ENCODE measurements around the gene ZNF175. TPM values are rescaled to one million over a fixed set of nuclear protein-coding genes. Genes with fewer than 3 reads are reported as not detected.

The ZNF175 gene
- total RNA-seq, 2 donors from 2014 or later, result 6.6 to 15.6 TPM

GRCh38 chr19:51576850-51577249 lies 5.8 kb downstream of the ZNF175 start:
- TF ChIP-seq CTCF (IDR thresholded peaks at IDR 0.05), result no peak
- Histone ChIP-seq H3K9me3 (no peaks in the 10 kb centered on the region), H3K4me1 (ENCODE audit: control insufficient read depth in 1 of 2, low read depth in 2 of 2) (peaks cover 7 to 21% of the 10 kb centered on the region in 2 donors), H3K27me3 (replicated peaks; ENCODE audit: insufficient read depth) (no peaks in the 10 kb centered on the region), H3K36me3 (peaks cover 30% of the 10 kb centered on the region), H3K4me3 (no peak overlapping the region), H3K27ac (no peak overlapping the region)
- DNase-seq (ENCODE audit: low spot score) (no peak), ATAC-seq (ENCODE audit: insufficient number of reproducible peaks, low FRiP score, low read depth) (no peak)

- H3K27me3 ChIP-seq (replicated peaks; ENCODE audit: insufficient read depth), result no peaks in the 10 kb centered on the region
- no peak for TF ChIP-seq CTCF (IDR thresholded peaks at IDR 0.05)
- no peaks in the 10 kb centered on the region for H3K4me1 ChIP-seq (ENCODE audit: control insufficient read depth in 1 of 2, low read depth in 2 of 2)
- H3K36me3 ChIP-seq, result peaks cover 51% of the 10 kb centered on the region
- DNase-seq (ENCODE audit: low spot score) (no peak), ATAC-seq (ENCODE audit: insufficient number of reproducible peaks, low FRiP score, low read depth) (no peak)
- no peak overlapping the region for H3K4me3 ChIP-seq
- H3K27ac ChIP-seq, result no peak overlapping the region
- H3K9me3 ChIP-seq, result peaks cover 19% of the 10 kb centered on the region
These were observed 15.1 kb downstream of the ZNF175 start for GRCh38 chr19:51586103-51586728.

GRCh38 chr19:51586799-51587198 lies 15.7 kb downstream of the ZNF175 start:
- no peak for ATAC-seq (ENCODE audit: insufficient number of reproducible peaks, low FRiP score, low read depth)
- Histone ChIP-seq H3K4me1 (ENCODE audit: control insufficient read depth in 1 of 2, low read depth in 2 of 2) (no peaks in the 10 kb centered on the region), H3K4me3 (no peak overlapping the region), H3K27ac (no peak overlapping the region), H3K36me3 (peaks cover 45% of the 10 kb centered on the region), H3K27me3 (replicated peaks; ENCODE audit: insufficient read depth) (no peaks in the 10 kb centered on the region), H3K9me3 (peaks cover 19% of the 10 kb centered on the region)
- TF ChIP-seq CTCF (IDR thresholded peaks at IDR 0.05), result no peak
- no peak for DNase-seq (ENCODE audit: low spot score)

- Histone ChIP-seq H3K27ac (no peak overlapping the region), H3K27me3 (replicated peaks; ENCODE audit: insufficient read depth) (no peaks in the 10 kb centered on the region), H3K36me3 (peaks cover 40% of the 10 kb centered on the region), H3K4me1 (ENCODE audit: control insufficient read depth in 1 of 2, low read depth in 2 of 2) (no peaks in the 10 kb centered on the region), H3K9me3 (peaks cover 19% of the 10 kb centered on the region), H3K4me3 (no peak overlapping the region)
- DNase-seq (ENCODE audit: low spot score) (no peak), ATAC-seq (ENCODE audit: insufficient number of reproducible peaks, low FRiP score, low read depth) (no peak)
- TF ChIP-seq CTCF (IDR thresholded peaks at IDR 0.05), result no peak
These were observed 16.4 kb downstream of the ZNF175 start for GRCh38 chr19:51587264-51588191.

GRCh38 chr19:51589511-51589910 lies 18.4 kb downstream of the ZNF175 start:
- ATAC-seq (ENCODE audit: insufficient number of reproducible peaks, low FRiP score, low read depth), result no peak
- H3K27ac ChIP-seq, result no peak overlapping the region
- H3K27me3 ChIP-seq (replicated peaks; ENCODE audit: insufficient read depth), result no peaks in the 10 kb centered on the region
- no peak overlapping the region for H3K4me3 ChIP-seq
- H3K9me3 ChIP-seq, result peaks cover 19% of the 10 kb centered on the region
- H3K36me3 ChIP-seq, result peaks cover 21% of the 10 kb centered on the region
- DNase-seq (ENCODE audit: low spot score), result no peak
- no peak for TF ChIP-seq CTCF (IDR thresholded peaks at IDR 0.05)
- H3K4me1 ChIP-seq (ENCODE audit: control insufficient read depth in 1 of 2, low read depth in 2 of 2), result peaks cover 7 to 10% of the 10 kb centered on the region in 2 donors
